ENCODE measurements around the gene LINS1.
A peak's percentile ranks its signal among the peaks of the same experiment; 100 is the strongest.

LINS1 gene, protein sequence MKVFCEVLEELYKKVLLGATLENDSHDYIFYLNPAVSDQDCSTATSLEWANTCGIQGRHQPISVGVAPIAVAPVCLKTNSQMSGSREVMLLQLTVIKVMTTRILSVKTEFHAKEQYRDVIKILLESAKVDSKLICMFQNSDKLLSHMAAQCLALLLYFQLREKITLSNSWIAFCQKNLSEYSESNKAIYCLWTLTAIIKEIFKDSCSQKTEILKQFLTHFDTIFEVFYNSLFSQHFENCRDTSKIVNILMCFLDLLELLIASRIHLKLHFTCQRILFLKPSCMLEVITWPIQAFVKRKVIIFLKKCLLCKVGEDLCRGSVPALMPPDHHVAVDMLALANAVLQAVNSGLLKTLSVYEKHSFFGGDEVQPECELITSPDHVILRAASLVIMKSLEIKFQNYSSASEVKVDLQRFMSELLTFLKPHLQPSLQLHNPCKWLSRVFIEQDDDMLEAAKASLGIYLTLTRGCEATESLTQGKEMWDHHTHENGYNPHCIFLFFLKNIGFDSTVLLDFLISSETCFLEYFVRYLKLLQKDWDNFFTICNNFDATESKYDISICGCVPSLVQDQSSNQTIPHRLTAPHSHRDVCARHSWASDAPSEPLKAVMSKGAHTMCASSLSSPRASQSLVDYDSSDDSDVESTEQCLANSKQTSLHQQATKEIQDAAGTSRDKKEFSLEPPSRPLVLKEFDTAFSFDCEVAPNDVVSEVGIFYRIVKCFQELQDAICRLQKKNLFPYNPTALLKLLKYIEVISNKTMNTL

GRCh38 chr15:100602064-100602822 is at the start of gene LINS1, which contains the start of gene ASB7:
TSS of gene LINS1 (minus strand) at chr15:100602184. CDS start at chr15:100580842, 21,342 bp downstream.
TSS of gene ASB7 (plus strand) at chr15:100602589. CDS start at chr15:100612217, 9,628 bp downstream.
- peak; percentile 98 for DNase-seq (ENCODE audit: low read depth)

GRCh38 chr15:100651253-100651652 is 49.3 kb upstream of the LINS1 start:
- no peak for DNase-seq (ENCODE audit: low read depth)

- DNase-seq (ENCODE audit: low read depth) = no peak
These were observed 48.7 kb upstream of the LINS1 start for GRCh38 chr15:100650685-100651084.

- no peak for DNase-seq (ENCODE audit: low read depth)
These were observed 47.0 kb upstream of the LINS1 start for GRCh38 chr15:100648951-100649350.

DNA sequence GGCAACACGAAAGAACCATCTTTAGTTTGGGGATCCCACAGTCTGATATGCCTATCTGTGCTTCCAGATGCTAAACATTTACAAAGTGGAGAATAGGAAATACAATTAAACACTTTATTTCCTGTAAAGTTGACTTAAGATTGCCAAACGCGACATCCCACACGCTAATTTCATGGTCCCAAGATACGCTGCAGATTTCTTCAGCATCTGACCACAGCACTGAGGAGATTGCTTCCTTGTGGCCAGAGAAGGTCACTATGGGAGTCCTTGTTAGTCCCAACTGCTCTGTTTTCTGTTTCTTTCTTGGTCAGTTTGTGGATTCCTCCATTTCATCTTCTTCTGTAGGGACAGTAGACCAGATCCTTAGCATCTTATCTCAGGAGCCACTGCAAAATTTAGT is 43.7 kb upstream of the LINS1 start:
- DNase-seq (ENCODE audit: low read depth) = no peak

DNA sequence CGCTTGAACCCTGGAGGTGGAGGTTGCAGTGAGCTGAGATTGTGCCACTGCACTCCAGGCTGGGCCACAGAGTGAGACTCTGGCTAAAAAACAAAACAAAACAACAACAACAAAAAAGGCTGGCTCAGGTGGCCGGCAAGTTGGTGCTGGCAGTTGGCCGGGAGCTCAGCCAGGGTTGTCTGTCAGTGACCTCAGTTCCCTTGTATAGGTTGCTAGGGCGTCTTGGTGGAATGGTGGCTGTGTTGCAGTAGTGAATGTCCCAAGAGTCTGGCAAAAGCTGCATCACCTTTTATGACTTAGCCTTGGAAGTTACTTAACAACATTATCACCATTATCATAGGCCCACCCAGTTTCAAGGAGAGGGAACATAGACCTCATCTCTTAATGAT is 41.0 kb upstream of the LINS1 start:
- DNase-seq (ENCODE audit: low read depth) = no peak

DNA sequence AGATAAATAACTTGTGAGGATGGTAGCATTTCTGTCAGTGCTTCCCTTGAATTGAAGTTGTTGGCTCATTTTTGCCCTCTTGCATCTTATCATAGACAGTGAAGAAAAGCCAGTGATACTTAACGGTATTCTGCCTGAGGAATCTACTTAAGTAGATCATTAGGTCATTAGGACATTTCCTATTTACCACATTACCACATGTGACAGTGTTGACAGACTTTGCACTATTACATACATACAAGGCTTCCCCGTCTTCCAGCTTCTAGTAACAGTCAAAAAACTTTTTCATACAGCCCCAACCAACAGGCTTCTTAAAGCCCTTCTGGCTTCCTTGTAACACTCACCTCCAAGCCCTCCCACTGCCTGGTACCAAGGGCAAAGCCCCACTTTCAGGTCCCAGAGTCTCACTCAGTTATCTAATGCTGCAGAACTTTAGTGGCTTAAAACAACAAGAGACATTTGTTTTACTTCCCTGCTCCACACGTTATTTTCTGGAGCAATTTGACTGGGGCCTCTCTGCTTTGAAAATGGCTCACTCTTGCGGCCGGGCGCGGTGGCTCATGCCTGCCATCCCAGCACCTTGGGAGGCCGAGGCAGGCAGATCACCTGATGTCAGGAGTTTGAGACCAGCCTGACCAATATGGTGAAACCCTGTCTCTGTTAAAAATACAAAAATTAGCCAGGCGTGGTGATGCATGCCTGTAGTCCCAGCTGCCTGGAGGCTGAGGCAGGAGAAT is 40.4 kb upstream of the LINS1 start:
- no peak for DNase-seq (ENCODE audit: low read depth)

- DNase-seq (ENCODE audit: low read depth) = no peak
These were observed 36.3 kb upstream of the LINS1 start for GRCh38 chr15:100638177-100638730.

GRCh38 chr15:100635406-100636071 is 33.6 kb upstream of the LINS1 start:
- DNase-seq (ENCODE audit: low read depth) = no peak

- no peak for DNase-seq (ENCODE audit: low read depth)
These were observed 31.7 kb upstream of the LINS1 start for GRCh38 chr15:100633763-100634075.

GRCh38 chr15:100631831-100632230 is 29.8 kb upstream of the LINS1 start:
- no peak for DNase-seq (ENCODE audit: low read depth)

- no peak for DNase-seq (ENCODE audit: low read depth)
These were observed 26.8 kb upstream of the LINS1 start for GRCh38 chr15:100628746-100629145.

- peak; percentile 30 for DNase-seq (ENCODE audit: low read depth)
These were observed 25.9 kb upstream of the LINS1 start for GRCh38 chr15:100627789-100628395.

DNA sequence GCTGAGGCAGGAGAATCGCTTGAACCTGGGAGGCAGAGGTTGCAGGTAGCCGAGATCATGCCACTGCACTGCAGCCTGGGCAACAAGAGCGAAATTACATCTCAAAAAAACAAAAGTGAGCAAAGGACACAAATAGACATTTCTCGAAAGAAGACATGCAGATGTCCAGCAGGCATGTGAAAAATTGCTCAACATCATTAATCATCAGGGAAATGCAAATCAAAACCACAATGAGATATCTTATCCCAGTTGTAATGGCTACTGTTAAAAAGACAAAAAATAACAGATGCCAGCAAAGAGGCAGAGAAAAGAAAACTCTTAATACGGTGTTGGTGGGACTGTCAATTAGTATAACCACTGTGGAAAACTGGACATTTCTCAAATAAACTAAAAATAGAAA is 21.3 kb upstream of the LINS1 start:
- no peak for DNase-seq (ENCODE audit: low read depth)

DNA sequence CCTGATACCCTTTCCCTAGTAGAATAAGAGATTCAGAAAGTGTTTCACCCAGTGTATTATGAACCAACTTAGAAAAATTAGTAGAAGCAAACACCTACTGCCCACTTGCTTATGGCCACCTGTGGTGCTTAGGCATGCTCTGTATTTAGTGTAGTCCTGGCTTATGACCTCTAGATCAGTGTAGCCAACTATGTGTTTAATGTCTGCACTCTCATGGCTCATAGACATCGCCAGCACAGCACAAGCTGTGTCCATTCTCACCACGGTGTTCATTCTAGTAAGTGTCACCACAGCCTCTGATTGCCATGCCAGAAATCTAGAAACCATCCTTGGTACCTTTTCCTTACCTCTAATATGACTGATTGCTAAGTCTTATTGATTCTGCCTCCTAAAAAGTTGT is 14.7 kb upstream of the LINS1 start:
- no peak for DNase-seq (ENCODE audit: low read depth)

DNA sequence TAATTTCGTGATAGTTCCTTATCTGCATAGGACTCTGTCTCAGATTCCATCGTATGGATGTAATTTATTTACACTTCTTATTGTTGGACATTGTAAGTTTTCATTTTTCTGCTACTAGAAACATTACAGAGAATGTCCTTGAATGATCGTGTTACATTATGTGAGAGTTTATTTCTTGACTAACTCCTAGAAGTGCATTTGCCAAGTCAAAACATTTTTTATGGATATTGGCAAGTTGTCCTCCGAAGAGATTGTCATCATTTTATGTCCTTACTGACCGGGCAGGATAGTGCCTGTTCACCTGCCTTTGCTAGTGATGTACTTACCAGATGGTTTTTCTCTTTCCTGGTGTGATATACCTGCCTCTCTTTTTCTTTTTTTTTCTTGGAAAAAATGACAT is 13.8 kb upstream of the LINS1 start:
- no peak for DNase-seq (ENCODE audit: low read depth)

GRCh38 chr15:100614918-100615317 is 12.9 kb upstream of the LINS1 start:
- no peak for DNase-seq (ENCODE audit: low read depth)

DNA sequence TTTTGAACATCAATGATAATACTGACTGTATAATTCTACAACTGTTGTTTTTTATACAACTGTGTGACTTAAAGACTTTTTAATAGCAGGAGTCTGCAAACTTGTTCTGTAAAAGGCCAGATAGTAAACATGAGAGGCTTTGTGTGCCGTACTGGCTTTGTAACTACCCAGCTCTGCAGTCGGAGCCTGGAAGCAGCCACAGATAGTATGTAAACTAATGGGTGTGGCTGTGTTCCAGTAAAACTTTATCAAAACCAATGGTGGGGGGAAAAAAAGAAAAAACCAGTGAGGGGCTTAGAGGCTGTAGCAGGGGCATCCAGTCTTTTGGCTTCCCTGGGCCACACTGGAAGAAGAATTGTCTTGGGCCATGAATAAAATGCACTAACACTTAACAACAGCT is 12.4 kb upstream of the LINS1 start:
- no peak for DNase-seq (ENCODE audit: low read depth)

- DNase-seq (ENCODE audit: low read depth) = no peak
These were observed 11.2 kb upstream of the LINS1 start for GRCh38 chr15:100613208-100613607.

DNA sequence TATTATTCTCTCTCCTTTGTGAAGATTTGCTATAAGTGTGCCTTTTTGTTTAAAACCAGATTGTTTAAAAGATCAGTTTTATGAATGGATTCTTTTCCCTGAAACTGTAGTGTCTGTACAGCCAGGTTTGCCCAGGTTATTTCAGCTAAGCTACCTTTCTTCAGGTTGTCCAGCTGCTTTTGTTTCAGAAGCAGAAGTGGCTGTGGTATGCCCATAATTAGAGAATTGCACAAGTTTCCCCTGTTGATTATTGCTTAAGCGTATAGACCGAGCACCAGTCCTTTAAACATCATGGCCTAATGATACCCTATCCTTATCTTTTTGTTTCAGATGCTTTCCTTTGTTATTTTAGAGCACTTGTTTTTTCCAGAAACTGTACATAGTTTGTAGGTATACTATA is 10.6 kb upstream of the LINS1 start:
- DNase-seq (ENCODE audit: low read depth) = no peak
